Activated CD8-positive, alpha-beta memory T cell treated with anti-CD3 and anti-CD28 coated beads, Interleukin-2, amount 50 U/mL, for 1 hour (primary cell): ENCODE results near the gene LLPH.

Experiments used
- DNase-seq: peaks from one replicate; pipeline ENCODE4 v3.0.0-alpha.2; 2020; ENCODE audit errors: extremely low read depth

LLPH gene

DNA sequence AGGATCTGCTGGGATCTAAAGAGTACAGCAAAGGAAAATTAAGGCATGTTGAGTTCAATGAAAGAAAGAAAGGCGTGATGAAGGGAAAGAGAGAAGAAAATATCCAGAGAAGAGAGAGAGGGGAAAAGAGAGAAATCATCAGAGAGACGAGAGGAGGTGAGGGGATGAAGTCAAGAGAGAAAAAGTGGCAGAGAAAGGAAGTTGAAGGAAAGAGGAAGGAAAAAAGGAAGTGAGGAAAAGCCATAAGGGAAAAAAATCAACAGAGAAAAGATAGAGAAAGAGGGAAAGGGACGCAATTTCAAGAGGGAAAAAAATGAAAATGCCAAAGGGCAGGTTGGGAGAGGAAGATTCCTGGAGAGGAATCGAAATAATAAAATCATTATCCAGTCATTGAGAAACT, 40.4 kb downstream of the LLPH start:
- no peak for DNase-seq

- no peak for DNase-seq
Measured at GRCh38 chr12:66087365-66087943, 43.1 kb downstream of the LLPH start.

- no peak for DNase-seq
Measured at GRCh38 chr12:66085998-66086397, 44.6 kb downstream of the LLPH start.

DNA sequence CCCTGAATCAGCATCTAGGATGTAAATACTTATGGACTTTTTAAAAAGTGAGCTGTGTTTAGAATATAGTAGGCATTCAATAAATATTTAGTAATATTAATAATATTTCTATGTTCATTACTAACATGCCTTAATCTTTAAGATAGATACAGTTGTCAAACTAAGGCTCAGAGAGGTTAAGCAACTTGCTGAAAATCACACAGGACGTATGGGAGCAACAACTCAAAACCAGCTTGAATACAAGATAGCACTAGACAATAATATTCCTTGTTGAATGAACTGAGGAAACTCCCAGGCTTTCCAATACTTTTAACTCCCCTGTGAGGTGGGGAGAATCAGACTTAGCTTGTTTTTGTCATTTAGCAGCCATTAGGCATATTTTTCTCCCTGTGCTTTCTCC, 45.3 kb downstream of the LLPH start:
- no peak for DNase-seq

- DNase-seq, result no peak
Measured at GRCh38 chr12:66083766-66084165, 46.8 kb downstream of the LLPH start.

- DNase-seq, result no peak
Measured at GRCh38 chr12:66082744-66083143, 47.8 kb downstream of the LLPH start.

- no peak for DNase-seq
Measured at GRCh38 chr12:66080791-66081190, 49.8 kb downstream of the LLPH start.

- no peak for DNase-seq
Measured at GRCh38 chr12:66077542-66077941, 53.0 kb downstream of the LLPH start.

DNA sequence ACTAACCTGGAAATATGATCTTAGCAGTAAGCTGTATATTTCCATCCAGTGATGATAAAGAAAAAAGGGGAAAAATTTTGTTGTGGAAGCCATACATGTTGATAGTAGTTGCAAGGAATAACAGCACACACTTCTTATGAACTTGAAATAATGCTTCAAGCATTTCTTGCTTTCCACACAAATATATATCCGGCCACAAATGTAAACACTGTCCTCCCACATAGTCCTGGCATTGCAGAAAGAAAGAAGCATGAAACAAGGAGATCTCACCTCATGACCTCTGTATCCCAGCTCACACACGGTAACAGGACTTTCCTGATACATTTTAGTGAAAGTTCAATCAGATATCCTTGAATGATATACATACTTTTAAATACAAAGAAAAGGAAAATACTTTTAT, 56.0 kb downstream of the LLPH start:
- no peak for DNase-seq

GRCh38 chr12:66072566-66072965, 58.0 kb downstream of the LLPH start:
- no peak for DNase-seq

- DNase-seq, result no peak
Measured at GRCh38 chr12:66072135-66072534, 58.4 kb downstream of the LLPH start.

GRCh38 chr12:66071549-66071948, 59.0 kb downstream of the LLPH start:
- DNase-seq, result no peak

DNA sequence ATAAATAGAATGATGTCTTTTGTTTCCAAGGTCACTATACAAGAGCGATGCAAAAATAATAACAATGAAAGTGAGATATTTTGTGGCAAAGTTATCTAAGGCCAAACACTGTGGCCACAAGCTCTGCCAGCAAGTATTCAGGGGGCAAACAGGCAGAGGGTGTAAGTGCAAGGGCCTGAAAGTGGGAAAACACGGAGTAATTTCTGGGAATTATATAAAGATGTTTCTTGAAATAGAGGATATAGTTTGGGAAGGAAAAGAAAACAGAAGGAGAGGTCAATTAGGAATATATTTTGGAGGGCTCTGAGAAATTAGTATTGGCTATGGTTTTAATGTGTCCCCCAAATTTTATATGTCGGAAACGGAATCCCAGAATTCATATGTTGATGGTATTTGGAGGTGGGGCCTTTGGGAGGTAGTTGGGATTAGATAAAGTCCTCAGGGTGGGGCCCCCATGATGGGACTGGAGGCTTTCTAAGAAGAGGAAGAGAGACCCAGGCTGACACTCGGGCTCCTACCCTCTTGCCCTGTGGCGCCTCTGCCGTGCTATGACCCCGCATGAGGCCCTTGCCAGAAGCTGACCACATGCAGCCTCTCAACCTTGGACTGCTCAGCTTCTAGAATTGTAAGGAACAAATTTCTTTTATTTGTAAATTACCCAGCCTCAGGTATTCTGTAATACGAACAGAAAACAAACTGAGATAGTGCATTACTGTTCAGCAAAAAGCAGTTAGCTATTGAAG, 60.0 kb downstream of the LLPH start:
- no peak for DNase-seq

DNA sequence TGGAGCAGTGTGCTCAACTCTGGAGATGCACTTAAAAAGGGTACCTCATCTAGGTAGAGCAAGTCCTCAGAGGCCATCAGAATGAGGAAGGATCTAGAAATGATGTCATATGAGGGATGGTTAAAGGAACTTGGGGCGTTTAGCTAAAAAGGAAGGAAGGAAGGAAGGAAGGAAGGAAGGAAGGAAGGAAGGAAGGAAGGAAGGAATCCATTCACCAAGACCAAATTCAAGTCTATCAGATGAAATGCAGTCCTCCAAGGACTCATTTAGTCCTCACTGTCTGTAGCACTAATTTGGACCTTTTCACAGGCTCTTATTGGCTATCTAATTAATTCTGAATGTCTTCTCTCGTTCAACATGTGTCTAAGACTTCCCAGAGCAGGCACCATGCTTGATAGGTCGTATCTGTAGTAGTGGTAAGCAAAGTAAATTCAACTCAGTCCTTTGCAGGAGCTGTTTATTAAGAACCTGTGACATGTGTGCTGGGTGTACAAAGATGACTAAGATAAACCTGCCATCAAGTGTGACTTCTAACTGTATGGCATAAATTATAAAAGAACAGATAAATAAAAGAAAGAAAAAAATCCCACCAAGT, 63.5 kb downstream of the LLPH start:
- no peak for DNase-seq
